ENCODE measurements around the gene SNAP47. TPM values are rescaled to one million over a fixed set of nuclear protein-coding genes. Genes with fewer than 3 reads are reported as not detected.

Gene SNAP47
- polyA plus RNA-seq, 1 donor (not counting 4 experiments of a cell fraction or from before 2014, with no cell fraction given): 24.8 TPM

GRCh38 chr1:227756172-227756959, 21.1 kb downstream of the SNAP47 start:
- H3K9ac ChIP-seq (ENCODE audit: control insufficient read depth, extremely low read depth, insufficient read depth, low read length): no peak overlapping the region
- TF ChIP-seq EZH2 (IDR thresholded peaks at IDR 0.05; ENCODE audit: low read length): no peak
- TF ChIP-seq CTCF (optimal IDR thresholded peaks at IDR 0.05 in 1 of 3, IDR thresholded peaks at IDR 0.05 in 1 of 3, conservative IDR thresholded peaks at IDR 0.05 in 1 of 3; ENCODE audit: extremely low read depth in 1 of 3, insufficient read depth in 2 of 3, low read length in 3 of 3): no peak
- H3K4me3 ChIP-seq (ENCODE audit: control insufficient read depth in 2 of 3, extremely low read depth in 1 of 3, insufficient read depth in 2 of 3, low read depth in 1 of 3, low read length in 3 of 3): no peak overlapping the region
- FAIRE-seq (no peak), DNase-seq (ENCODE audit: low read depth, low spot score) (no peak)
- no peak overlapping the region for H3K27ac ChIP-seq (ENCODE audit: control insufficient read depth, insufficient read depth, low read length)
- no peak overlapping the region for H2AFZ ChIP-seq (ENCODE audit: control insufficient read depth, low read length)
- H4K20me1 ChIP-seq (ENCODE audit: control insufficient read depth, extremely low read depth, insufficient read depth, low read length): no peaks in the 10 kb centered on the region
- H3K4me1 ChIP-seq (ENCODE audit: control insufficient read depth, extremely low read depth, insufficient read depth, low read length): peaks cover 10% of the 10 kb centered on the region
- H3K4me2 ChIP-seq (ENCODE audit: control insufficient read depth, extremely low read depth, insufficient read depth, low read depth, low read length): no peak overlapping the region
- H3K9me3 ChIP-seq (ENCODE audit: control insufficient read depth, low read depth, low read length): no peaks in the 10 kb centered on the region
- no peaks in the 10 kb centered on the region for H3K9me1 ChIP-seq (ENCODE audit: control insufficient read depth, extremely low read depth, insufficient read depth, low read length)
- H3K27me3 ChIP-seq (ENCODE audit: control insufficient read depth, extremely low read depth, insufficient read depth, low read length): no peaks in the 10 kb centered on the region
- dilution Hi-C loops (cut with MboI; ENCODE audit: extremely low pct_ligation_motif_present, low sequenced_read_pairs): no loop called here
- H3K79me2 ChIP-seq (ENCODE audit: control insufficient read depth, insufficient read depth, low read length): peaks cover 17% of the 10 kb centered on the region
- peaks cover 6 to 13% of the 10 kb centered on the region in 2 experiments for H3K36me3 ChIP-seq (ENCODE audit: control insufficient read depth in 2 of 2, extremely low read depth in 1 of 2, insufficient read depth in 2 of 2, low read length in 2 of 2)

GRCh38 chr1:227757781-227758180, 22.5 kb downstream of the SNAP47 start:
- Histone ChIP-seq H3K4me1 (ENCODE audit: control insufficient read depth, extremely low read depth, insufficient read depth, low read length) (peaks cover 17% of the 10 kb centered on the region), H3K27me3 (ENCODE audit: control insufficient read depth, extremely low read depth, insufficient read depth, low read length) (no peaks in the 10 kb centered on the region), H2AFZ (ENCODE audit: control insufficient read depth, low read length) (no peak overlapping the region), H3K36me3 (ENCODE audit: control insufficient read depth in 2 of 2, extremely low read depth in 1 of 2, insufficient read depth in 2 of 2, low read length in 2 of 2) (peaks cover 9 to 13% of the 10 kb centered on the region in 2 experiments), H3K4me3 (ENCODE audit: control insufficient read depth in 2 of 3, extremely low read depth in 1 of 3, insufficient read depth in 2 of 3, low read depth in 1 of 3, low read length in 3 of 3) (no peak overlapping the region), H3K9me1 (ENCODE audit: control insufficient read depth, extremely low read depth, insufficient read depth, low read length) (no peaks in the 10 kb centered on the region), H3K4me2 (ENCODE audit: control insufficient read depth, extremely low read depth, insufficient read depth, low read depth, low read length) (no peak overlapping the region), H3K79me2 (ENCODE audit: control insufficient read depth, insufficient read depth, low read length) (peaks cover 14% of the 10 kb centered on the region), H4K20me1 (ENCODE audit: control insufficient read depth, extremely low read depth, insufficient read depth, low read length) (no peaks in the 10 kb centered on the region), H3K9me3 (ENCODE audit: control insufficient read depth, low read depth, low read length) (no peaks in the 10 kb centered on the region), H3K9ac (ENCODE audit: control insufficient read depth, extremely low read depth, insufficient read depth, low read length) (no peak overlapping the region), H3K27ac (ENCODE audit: control insufficient read depth, insufficient read depth, low read length) (no peak overlapping the region)
- dilution Hi-C loops (cut with MboI; ENCODE audit: extremely low pct_ligation_motif_present, low sequenced_read_pairs): no loop called here
- TF ChIP-seq CTCF (optimal IDR thresholded peaks at IDR 0.05 in 1 of 3, IDR thresholded peaks at IDR 0.05 in 1 of 3, conservative IDR thresholded peaks at IDR 0.05 in 1 of 3; ENCODE audit: extremely low read depth in 1 of 3, insufficient read depth in 2 of 3, low read length in 3 of 3): no peak
- no peak for TF ChIP-seq EZH2 (IDR thresholded peaks at IDR 0.05; ENCODE audit: low read length)
- FAIRE-seq: no peak
- DNase-seq (ENCODE audit: low read depth, low spot score): no peak
